Psoas muscle (tissue), 8 donors: ENCODE data around the gene CCL11. TPM values are rescaled to one million over a fixed set of nuclear protein-coding genes. Genes with fewer than 3 reads are reported as not detected.

Source experiments
- ATAC-seq, 4 donors: fragments of 200-7000 bp; cut with Tn5 transposase; one replicate each; pipeline ENCODE4 v1.9.1; 2020; ENCODE audit warnings: moderate library complexity in 3 of 4, mild to moderate bottlenecking in 2 of 4
- DNase-seq, 2 donors: peaks; one replicate each; pipeline ENCODE4 v3.0.0-alpha.2; 2020
- H3K27ac ChIP-seq: fragments of 200-600 bp; one replicate; pipeline ENCODE4 v1.8.0; 2022
- H3K27me3 ChIP-seq, 3 donors: fragments of 200-600 bp in 1 of 3; one replicate each; pipeline versions ENCODE4 v1.6.1 to v1.8.0; 2013 to 2022; ENCODE audit warnings: low read length in 2 of 3, mild to moderate bottlenecking in 2 of 3, moderate library complexity in 1 of 3; ENCODE audit not compliant: insufficient read depth in 3 of 3
- H3K36me3 ChIP-seq, 2 donors: fragments of 200-600 bp in 1 of 2; one replicate each; pipeline versions ENCODE4 v1.6.1 to v1.8.0; 2013 to 2022; ENCODE audit warnings: low read depth in 1 of 2, mild to moderate bottlenecking in 1 of 2, moderate library complexity in 1 of 2; ENCODE audit not compliant: insufficient read depth in 1 of 2
- H3K4me1 ChIP-seq: fragments of 200-600 bp; one replicate; pipeline ENCODE4 v1.8.0; 2022
- H3K4me3 ChIP-seq: fragments of 200-600 bp; one replicate; pipeline ENCODE4 v1.8.0; 2022; ENCODE audit warnings: mild to moderate bottlenecking
- H3K9me3 ChIP-seq: fragments of 200-600 bp; one replicate; pipeline ENCODE4 v1.8.0; 2022
- WGBS, 3 donors: extraction: QIAGEN DNeasy Blood & Tissue Kit; methylation state at CpG; one replicate each; pipeline versions ENCODE4 v1.1.6 to v1.1.7; 2013; 5-methylcytosine and 5-hydroxymethylcytosine counted together
- intact Hi-C, 2 donors: fragments of 100-400 bp; cut with DNase I; formaldehyde crosslinking; loops; one replicate each; pipeline versions ENCODE4 v1.11.0 to v1.14.2; 2022
- polyA plus RNA-seq, 3 donors: library from polyadenylated mRNA; stranded (reverse); fragments of 200-250 nt; gene quantifications; one replicate each; pipeline ENCODE4 v1.2.3, GENCODE V29; 2013
- total RNA-seq, 4 donors: library from RNA; stranded (reverse); fragmentation: NEBNext Ultra II Directional in 2 of 4; extraction: Animal tissue kit (Norgen Biotek cat#: 25700) in 2 of 4; gene quantifications; one replicate each; pipeline versions ENCODE4 v1.2.1 to v1.2.4, GENCODE V29; 2021 to 2023
- TF ChIP-seq, protein P1 (sequence below): fragments of 200-600 bp; IDR thresholded peaks from one replicate; pipeline ENCODE4 v1.8.0; 2022; ENCODE audit warnings: antibody characterized with exemption
- donor health status: healthy with polysubstance abuse.
- donor health status: DM: no; HTN: no; CAD: no; lungs with moderate emphysema.
- donor health status: Bipolar disorder and iron deficiency.
- donor health status: healthy.
- donor health status: DM: yes; HTN: yes; CAD: no.
- donor health status: DM: no; HTN: no; CAD: no.
- donor health status: DM: no; HTN: no; CAD: no.
- donor health status: DM: yes; HTN: yes; CAD: no.

Gene CCL11
- total and polyA plus RNA-seq, 7 donors = 0.42 to 1.6 TPM; not detected in 5

DNA sequence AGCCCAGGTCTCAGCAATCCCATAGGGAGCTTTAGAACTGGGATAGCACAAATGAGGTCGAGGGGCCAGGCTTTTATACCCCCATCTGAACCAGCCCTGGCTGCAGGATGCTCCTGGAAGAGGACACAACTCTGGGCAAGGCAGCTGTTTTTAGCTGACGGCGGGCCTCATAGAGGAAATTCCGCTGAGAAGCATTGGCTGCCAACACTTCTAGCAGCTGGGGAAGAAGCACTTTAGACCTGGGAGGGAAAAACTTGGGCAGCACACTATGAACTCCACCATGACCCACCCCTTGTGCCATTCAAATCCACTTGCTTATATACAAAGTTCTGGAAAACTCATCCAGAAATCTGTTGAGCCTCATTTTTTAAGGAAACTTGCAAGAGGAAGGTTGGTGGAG is 5.0 kb downstream of the CCL11 start:
- H3K27me3 ChIP-seq = no peaks in the 10 kb centered on the region
- H3K9me3 ChIP-seq = no peaks in the 10 kb centered on the region
- no peaks in the 10 kb centered on the region for H3K36me3 ChIP-seq
- TF ChIP-seq, protein P1, sequence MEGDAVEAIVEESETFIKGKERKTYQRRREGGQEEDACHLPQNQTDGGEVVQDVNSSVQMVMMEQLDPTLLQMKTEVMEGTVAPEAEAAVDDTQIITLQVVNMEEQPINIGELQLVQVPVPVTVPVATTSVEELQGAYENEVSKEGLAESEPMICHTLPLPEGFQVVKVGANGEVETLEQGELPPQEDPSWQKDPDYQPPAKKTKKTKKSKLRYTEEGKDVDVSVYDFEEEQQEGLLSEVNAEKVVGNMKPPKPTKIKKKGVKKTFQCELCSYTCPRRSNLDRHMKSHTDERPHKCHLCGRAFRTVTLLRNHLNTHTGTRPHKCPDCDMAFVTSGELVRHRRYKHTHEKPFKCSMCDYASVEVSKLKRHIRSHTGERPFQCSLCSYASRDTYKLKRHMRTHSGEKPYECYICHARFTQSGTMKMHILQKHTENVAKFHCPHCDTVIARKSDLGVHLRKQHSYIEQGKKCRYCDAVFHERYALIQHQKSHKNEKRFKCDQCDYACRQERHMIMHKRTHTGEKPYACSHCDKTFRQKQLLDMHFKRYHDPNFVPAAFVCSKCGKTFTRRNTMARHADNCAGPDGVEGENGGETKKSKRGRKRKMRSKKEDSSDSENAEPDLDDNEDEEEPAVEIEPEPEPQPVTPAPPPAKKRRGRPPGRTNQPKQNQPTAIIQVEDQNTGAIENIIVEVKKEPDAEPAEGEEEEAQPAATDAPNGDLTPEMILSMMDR = no peak
- H3K4me1 ChIP-seq = no peaks in the 10 kb centered on the region
- WGBS, 3 donors = 17 to 26% (median 21%) methylated on average over 4 of the region's 4 CpGs
- H3K4me3 ChIP-seq = no peak overlapping the region
- no peak overlapping the region for H3K27ac ChIP-seq
- DNase-seq = no peak
- no peak for ATAC-seq
- intact Hi-C loops = no loop called here

- intact Hi-C loops = no loop called here
- H3K27ac ChIP-seq = no peak overlapping the region
- H3K27me3 ChIP-seq = no peaks in the 10 kb centered on the region
- TF ChIP-seq, protein P1 = no peak
- WGBS, 3 donors = 95 to 97% (median 96%) methylated on average over 6 of the region's 6 CpGs
- no peaks in the 10 kb centered on the region for H3K4me1 ChIP-seq
- no peak for ATAC-seq
- H3K36me3 ChIP-seq = no peaks in the 10 kb centered on the region
- DNase-seq = no peak
- H3K9me3 ChIP-seq = no peaks in the 10 kb centered on the region
- no peak overlapping the region for H3K4me3 ChIP-seq
Measured at GRCh38 chr17:34291721-34292348, 6.3 kb downstream of the CCL11 start.

DNA sequence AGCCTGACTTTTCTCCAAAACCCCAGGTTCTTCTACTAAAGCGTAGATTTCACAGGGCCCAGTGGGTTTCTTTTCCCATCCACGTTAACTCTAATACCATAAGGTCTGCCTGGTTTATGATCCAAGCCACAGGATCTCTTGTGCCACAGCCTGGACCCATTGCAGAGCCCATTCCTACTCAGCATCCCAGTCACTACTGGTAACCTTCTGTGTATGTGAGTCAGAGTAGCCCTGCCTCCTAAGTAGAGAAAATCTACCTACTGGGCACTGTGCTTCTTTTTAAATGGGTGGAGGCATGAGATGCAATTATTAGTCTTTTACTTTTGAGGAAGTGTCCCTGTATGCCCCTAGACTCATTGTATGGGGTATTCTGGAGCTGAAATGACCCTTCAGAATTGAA is 13.5 kb downstream of the CCL11 start:
- intact Hi-C loops = no loop called here
- Histone ChIP-seq H3K27ac (no peak overlapping the region), H3K4me1 (no peaks in the 10 kb centered on the region), H3K4me3 (no peak overlapping the region), H3K9me3 (no peaks in the 10 kb centered on the region), H3K27me3 (no peaks in the 10 kb centered on the region), H3K36me3 (no peaks in the 10 kb centered on the region)
- 93 to 100% (median 96%) methylated on average over 2 of the region's 2 CpGs for WGBS, 3 donors
- ATAC-seq (no peak), DNase-seq (no peak)
- TF ChIP-seq, protein P1 = no peak

- DNase-seq (no peak), ATAC-seq (no peak)
- no peaks in the 10 kb centered on the region for H3K27me3 ChIP-seq
- H3K4me3 ChIP-seq = no peak overlapping the region
- intact Hi-C loops = no loop called here
- H3K27ac ChIP-seq = peak overlapping the region; percentile 48
- H3K9me3 ChIP-seq = no peaks in the 10 kb centered on the region
- WGBS, 3 donors = 42 to 47% (median 47%) methylated on average over 3 of the region's 3 CpGs
- TF ChIP-seq, protein P1 = no peak
- H3K4me1 ChIP-seq = no peaks in the 10 kb centered on the region
- no peaks in the 10 kb centered on the region for H3K36me3 ChIP-seq
Measured at GRCh38 chr17:34299956-34300577, 14.5 kb downstream of the CCL11 start.
